HuH-7.5 (cell line): Measurements from ENCODE around the gene DNAH5.

Experiments
- DNase-seq: peaks from one replicate; pipeline ENCODE4 v3.0.0; 2011; ENCODE audit warnings: low spot score

DNAH5 gene

GRCh38 chr5:13708906-13709305 lies 235.6 kb downstream of the DNAH5 start:
- DNase-seq, result peak; percentile 41

DNA sequence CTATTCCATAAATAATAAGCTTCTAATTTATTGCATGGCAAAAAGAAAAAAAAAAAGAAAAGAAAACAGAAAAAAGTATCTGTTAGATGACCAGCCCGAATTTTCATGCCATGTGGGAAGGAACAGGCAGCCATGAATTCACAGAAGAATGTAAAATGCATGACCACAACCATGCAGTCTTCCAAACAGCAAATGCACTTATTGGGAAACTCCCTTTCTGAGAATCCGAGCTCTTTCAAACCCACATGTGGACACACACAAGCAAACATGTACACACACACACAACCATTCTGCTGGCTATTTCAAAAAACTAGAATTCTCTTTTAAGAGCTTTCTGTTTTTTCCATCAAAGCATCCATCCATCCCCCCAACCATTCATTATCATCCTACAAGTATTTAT lies 236.1 kb downstream of the DNAH5 start:
- DNase-seq, result no peak

- no peak for DNase-seq
Observed at GRCh38 chr5:13704396-13704795, 240.1 kb downstream of the DNAH5 start.

- DNase-seq, result no peak
Observed at GRCh38 chr5:13700626-13701025, 243.9 kb downstream of the DNAH5 start.

DNA sequence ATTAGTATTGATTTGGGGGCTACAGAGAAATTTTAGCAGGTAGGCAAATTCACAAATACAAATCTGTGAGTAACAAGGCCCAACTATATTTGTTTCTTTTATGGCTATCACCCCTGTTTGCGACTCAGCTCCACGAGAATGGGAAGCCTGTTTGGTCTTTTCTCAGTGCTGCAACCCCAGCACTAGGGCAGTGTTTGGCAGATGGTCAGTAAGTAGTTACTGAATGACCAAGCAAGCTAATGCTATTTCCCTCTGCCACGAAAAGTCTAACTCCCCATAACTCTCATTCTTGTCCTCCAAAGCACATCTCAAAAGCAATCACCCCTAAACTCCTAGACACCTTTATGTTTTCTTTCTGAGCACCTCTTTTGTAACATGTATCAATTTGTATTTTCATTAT lies 245.6 kb downstream of the DNAH5 start:
- no peak for DNase-seq

GRCh38 chr5:13695076-13695712 lies 249.3 kb downstream of the DNAH5 start:
- DNase-seq, result peak; percentile 20

DNA sequence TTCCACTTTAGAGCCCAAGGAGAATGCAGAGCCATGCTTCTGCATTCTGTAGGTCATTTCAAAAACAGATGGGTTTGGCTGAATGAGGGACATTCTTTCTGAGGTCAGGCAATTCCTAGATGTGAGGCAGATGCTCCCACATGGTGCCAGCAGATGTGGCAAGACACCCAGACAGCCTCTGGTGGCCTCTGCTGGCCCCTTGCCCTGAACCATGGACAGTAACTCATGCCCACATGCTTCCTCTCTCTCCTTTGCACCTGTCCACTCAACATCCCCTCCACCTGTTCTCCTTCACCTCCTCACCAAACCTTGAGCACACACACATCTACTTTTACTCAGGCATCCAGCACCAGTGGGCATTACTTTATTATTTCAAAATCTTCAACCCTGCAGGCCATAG lies 252.3 kb downstream of the DNAH5 start:
- DNase-seq, result no peak

- DNase-seq, result no peak
Observed at GRCh38 chr5:13676531-13676930, 268.0 kb downstream of the DNAH5 start.

GRCh38 chr5:13674391-13674790 lies 270.1 kb downstream of the DNAH5 start:
- DNase-seq, result no peak

DNA sequence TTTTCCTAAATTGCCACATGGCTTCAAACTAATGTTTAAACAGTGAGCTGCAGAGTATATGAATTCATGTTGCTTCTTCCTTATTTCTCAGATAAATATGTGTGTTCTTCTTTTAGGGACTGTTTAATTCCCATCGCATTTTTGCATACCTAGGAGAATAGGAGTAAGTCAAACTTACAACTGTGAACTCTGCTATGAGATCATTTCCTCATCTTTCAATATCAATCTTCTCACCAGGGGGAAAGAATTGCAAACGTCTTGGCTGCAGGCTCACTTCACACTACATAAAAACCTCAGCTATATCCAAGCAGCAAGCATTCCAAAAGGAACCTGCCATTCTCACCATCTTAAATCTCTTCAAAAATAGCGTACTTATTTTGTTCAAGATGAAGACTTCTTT lies 271.0 kb downstream of the DNAH5 start:
- no peak for DNase-seq

GRCh38 chr5:13664377-13664776 lies 280.1 kb downstream of the DNAH5 start:
- no peak for DNase-seq

GRCh38 chr5:13662626-13663025 lies 281.9 kb downstream of the DNAH5 start:
- DNase-seq, result no peak

DNA sequence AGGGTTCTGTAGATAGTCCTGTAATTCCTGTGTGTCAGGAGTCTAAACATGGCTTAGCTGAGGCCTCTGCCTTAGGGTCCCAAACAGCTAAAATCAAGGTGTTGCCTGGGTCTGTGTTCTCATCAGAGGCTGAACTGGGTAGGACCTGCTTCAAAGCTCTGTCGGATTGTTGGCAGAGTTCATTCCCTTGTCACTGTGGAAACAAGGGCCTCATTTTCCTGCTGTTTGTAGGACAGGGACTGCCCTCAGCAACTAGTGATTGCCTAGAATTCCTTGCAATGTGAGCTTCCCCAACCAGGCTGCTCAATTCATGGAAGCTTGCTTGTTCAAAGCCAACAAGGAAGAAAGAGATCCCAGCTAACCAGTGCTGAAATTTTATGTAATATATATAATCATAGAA lies 283.2 kb downstream of the DNAH5 start:
- no peak for DNase-seq

- DNase-seq, result no peak
Observed at GRCh38 chr5:13660072-13660471, 284.4 kb downstream of the DNAH5 start.

DNA sequence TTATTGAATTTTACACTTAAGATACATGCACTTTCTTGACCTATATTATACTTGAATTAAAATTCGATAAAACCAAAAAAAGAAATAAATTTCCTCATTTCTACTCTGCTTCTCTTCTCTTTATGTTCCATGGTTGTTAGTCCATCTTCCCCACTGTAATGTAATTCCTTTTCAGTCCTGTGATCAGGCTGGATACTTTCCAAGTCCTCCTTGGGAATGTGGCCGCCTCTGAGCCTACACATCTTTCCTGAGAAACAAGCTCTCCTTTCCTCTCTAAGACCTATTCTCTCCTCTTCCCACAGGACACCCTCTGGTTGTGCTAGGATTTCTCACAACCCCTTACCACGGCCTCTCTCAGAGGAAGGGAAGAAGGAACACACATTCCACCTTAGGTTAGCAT lies 285.1 kb downstream of the DNAH5 start:
- no peak for DNase-seq

DNA sequence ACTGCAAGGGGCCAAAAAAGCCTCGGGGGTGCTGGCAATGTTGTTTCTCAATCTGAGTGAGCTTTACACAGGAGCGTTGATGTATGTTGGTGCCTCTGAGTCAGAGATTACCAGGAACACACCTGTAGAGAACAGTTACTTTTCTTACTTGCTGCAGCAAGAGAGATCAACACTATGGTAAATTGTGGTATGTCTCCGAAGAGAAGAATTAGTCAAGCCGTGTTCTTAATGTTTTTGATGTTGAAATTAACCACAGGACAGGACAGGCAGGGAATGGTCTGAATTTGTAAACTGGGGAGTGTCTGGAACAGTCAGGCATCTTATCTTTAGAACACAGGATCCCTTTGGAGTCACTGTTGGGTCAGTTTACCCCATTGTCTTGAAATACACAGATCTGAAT lies 285.7 kb downstream of the DNAH5 start:
- DNase-seq, result no peak

GRCh38 chr5:13658152-13658551 lies 286.3 kb downstream of the DNAH5 start:
- no peak for DNase-seq

GRCh38 chr5:13653709-13654108 lies 290.8 kb downstream of the DNAH5 start:
- DNase-seq, result no peak

GRCh38 chr5:13649656-13650055 lies 294.8 kb downstream of the DNAH5 start:
- no peak for DNase-seq

DNA sequence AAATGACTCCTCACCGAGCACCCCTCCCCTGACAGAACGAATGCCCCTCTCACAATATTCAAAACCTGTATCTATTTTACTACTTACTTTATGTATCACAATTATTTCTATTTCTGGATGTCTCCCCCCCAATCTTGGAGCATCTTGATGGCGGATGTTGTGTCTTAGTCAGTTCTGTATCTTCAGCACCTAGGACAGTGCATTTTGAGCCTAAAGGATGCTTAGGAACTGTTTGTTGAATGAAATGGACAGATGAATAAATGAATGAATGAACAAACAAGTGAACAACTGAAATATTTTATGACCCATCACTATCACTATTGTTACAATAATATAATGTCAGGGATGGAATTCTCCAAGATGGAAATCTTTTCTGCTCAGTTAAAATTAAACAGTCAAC lies 295.7 kb downstream of the DNAH5 start:
- DNase-seq, result no peak

- DNase-seq, result no peak
Observed at GRCh38 chr5:13643734-13644133, 300.8 kb downstream of the DNAH5 start.

GRCh38 chr5:13643196-13643595 lies 301.3 kb downstream of the DNAH5 start:
- DNase-seq, result no peak
